ENCODE measurements around the gene TRMT10B.

Gene TRMT10B, protein sequence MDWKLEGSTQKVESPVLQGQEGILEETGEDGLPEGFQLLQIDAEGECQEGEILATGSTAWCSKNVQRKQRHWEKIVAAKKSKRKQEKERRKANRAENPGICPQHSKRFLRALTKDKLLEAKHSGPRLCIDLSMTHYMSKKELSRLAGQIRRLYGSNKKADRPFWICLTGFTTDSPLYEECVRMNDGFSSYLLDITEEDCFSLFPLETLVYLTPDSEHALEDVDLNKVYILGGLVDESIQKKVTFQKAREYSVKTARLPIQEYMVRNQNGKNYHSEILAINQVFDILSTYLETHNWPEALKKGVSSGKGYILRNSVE

GRCh38 chr9:37753489-37754190, at the start of gene TRMT10B:
TRMT10B (plus strand) TSS chr9:37753805; CDS start chr9:37761932, 8,127 bp downstream.
- DNase-seq (ENCODE audit: low read depth in 2 of 3, low spot score in 1 of 3) = peak; percentile 39 to 64 (median 60)

- no peak for DNase-seq (ENCODE audit: low read depth in 2 of 3, low spot score in 1 of 3)
These were observed 47.8 kb upstream of the TRMT10B start for GRCh38 chr9:37705787-37706186.

GRCh38 chr9:37706290-37706689, 47.3 kb upstream of the TRMT10B start:
- no peak for DNase-seq (ENCODE audit: low read depth in 2 of 3, low spot score in 1 of 3)

- no peak for DNase-seq (ENCODE audit: low read depth in 2 of 3, low spot score in 1 of 3)
These were observed 45.9 kb upstream of the TRMT10B start for GRCh38 chr9:37707748-37708147.

- no peak for DNase-seq (ENCODE audit: low read depth in 2 of 3, low spot score in 1 of 3)
These were observed 43.6 kb upstream of the TRMT10B start for GRCh38 chr9:37710046-37710445.

- no peak for DNase-seq (ENCODE audit: low read depth in 2 of 3, low spot score in 1 of 3)
These were observed 38.3 kb upstream of the TRMT10B start for GRCh38 chr9:37715260-37715659.

DNA sequence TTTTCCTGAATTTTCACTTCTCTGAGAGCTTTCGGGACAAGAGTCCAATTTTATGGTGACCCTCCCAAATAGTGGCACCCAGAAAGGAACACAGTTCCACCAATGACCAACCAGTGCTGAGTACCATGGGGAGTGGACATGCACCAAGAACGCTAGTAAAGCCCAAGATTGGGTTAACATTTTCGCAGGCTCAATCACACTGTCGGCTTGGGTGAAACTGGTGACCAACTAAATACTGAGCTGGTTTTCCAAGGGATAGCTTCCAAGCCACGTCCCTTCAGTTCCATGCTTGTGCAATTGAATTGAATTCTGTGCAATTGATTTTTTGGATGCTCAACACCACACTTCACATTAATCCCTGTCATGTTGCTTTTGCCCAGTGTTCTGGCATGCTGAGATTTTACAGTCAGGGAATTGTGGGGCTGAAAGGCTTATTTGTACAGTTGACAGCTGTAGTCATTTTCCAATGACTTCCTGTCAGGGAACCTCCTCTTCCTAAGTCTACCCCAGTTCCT, 37.6 kb upstream of the TRMT10B start:
- DNase-seq (ENCODE audit: low read depth in 2 of 3, low spot score in 1 of 3) = no peak

- DNase-seq (ENCODE audit: low read depth in 2 of 3, low spot score in 1 of 3) = no peak
These were observed 34.1 kb upstream of the TRMT10B start for GRCh38 chr9:37719526-37719925.

DNA sequence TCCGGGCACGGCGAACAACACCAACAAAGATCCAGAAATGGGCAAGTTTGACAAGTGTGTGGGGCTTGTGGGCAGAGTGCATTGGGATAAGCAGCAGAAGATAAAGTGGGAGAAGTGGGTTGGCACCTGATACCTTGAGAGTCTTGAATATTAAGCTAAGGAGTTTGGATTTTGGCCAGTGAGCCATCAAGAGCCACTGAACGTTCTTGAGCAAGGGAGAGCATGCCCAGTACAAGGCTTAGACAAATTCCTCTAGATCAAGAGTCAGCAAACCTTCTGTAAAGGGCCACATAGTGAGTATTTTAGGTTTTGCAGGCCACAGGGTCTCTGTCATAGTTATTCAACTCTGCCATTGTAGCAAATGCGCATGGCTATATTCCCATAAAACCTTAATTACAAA, 26.6 kb upstream of the TRMT10B start:
- no peak for DNase-seq (ENCODE audit: low read depth in 2 of 3, low spot score in 1 of 3)

DNA sequence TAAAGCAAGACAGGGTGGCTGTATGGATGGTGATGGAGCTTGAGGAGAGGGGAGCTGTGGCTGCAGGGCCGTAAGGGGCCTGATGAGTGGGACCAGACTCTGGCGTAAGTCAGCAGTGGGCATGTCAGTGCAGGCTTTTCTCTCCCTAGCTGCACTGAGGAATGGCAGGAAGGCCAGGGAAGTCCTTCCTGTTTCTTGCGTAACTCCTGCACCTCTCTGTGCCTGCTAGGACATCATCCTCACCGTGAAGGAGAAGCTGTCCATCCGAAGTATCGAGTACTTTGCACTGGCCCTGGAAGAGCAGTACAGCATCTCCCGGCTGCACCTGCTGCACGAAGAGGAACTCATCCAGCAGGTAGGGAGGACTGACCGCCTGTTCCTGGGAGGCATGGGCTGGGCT, 24.1 kb upstream of the TRMT10B start:
- no peak for DNase-seq (ENCODE audit: low read depth in 2 of 3, low spot score in 1 of 3)

GRCh38 chr9:37730256-37730655, 23.3 kb upstream of the TRMT10B start:
- DNase-seq (ENCODE audit: low read depth in 2 of 3, low spot score in 1 of 3) = no peak

GRCh38 chr9:37730839-37731238, 22.8 kb upstream of the TRMT10B start:
- no peak for DNase-seq (ENCODE audit: low read depth in 2 of 3, low spot score in 1 of 3)

DNA sequence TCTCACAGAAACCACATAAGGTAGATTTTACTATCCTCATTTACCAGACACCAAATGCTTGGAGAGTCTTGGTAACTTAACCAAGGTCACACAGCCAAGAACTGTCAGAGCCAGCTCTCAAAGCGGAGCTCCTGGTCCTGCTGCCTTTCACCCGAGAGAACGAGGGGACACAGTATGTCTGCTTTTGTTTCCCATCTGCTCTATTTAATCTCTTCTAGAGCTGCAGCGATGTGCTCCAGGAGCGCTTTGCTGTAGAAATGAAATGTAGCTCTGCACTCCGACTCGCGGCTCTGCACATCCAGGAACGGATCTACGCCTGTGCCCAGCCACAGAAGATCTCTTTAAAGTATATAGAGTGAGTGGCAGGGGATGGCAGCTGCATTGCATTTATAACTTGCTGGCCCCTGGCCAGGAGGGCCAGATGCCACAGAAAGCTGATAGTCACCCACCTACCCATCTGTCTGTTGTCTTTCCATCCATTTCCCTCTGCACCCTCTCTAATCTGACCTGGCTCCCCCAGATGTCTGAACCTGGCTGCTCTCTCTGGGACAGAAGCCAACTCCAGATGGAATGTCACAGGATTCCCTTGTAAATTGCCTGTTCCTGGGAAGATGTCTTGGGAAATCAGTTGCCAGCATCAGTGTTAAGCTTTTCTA, 21.4 kb upstream of the TRMT10B start:
- DNase-seq (ENCODE audit: low read depth in 2 of 3, low spot score in 1 of 3) = no peak

DNA sequence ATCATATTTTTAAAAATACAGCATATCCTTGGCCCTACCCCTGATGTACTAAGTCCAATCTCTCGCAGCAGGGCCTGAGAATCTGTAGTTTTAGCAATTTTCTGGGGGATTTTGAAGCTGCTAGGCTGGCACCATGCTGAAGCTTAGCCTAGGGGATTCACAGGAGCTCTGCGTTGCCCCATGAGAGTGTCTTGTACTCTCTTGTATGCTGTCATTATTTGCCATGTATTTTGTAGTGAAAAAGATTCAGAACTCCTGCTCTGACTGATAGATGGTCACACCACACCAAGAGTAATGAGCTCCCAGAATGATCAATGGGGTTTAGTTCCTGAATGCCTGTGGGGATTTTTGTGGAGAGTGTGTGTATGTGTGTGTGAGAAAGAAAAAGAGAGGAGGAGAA, 20.7 kb upstream of the TRMT10B start:
- no peak for DNase-seq (ENCODE audit: low read depth in 2 of 3, low spot score in 1 of 3)

DNA sequence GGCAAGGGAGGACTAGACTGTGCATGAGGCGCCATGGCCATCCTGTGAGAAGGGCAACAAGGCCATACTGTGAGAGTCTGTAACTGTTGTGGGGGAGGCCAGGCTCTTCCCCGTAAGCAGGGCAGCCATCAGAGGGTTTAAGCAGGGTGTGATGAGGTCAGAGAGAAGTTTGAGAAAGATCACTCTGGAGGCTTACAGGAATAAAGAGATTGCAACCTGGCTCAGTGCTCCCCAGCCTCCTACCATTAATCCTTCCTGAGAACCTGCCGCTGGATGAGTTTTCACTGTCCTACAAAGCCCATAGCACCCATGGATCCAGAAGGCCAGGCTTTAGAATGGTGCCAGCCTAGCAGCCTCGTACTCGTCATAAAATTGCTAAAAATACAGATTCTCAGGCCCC, 14.4 kb upstream of the TRMT10B start:
- no peak for DNase-seq (ENCODE audit: low read depth in 2 of 3, low spot score in 1 of 3)

DNA sequence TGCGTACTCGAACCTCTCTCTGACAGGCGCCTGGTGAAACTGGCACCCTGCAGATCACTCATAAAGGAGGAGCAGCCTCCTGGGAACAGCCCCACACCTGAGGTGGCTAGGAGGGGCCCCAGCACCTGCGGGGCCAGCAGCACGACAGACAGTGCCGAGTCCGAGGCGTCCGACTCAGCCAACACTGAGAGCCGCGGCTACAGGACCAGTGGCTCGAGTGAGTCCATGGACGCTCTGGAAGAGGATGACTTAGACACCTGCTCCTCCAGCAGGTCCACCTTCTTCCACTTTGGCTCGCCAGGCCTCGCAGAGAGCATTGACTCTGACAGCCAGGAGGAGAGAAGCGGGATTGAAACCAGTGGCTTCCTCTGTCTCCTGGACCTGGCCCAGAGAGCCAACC, 13.5 kb upstream of the TRMT10B start:
- DNase-seq (ENCODE audit: low read depth in 2 of 3, low spot score in 1 of 3) = no peak

- DNase-seq (ENCODE audit: low read depth in 2 of 3, low spot score in 1 of 3) = no peak
These were observed 12.8 kb upstream of the TRMT10B start for GRCh38 chr9:37740631-37741328.

DNA sequence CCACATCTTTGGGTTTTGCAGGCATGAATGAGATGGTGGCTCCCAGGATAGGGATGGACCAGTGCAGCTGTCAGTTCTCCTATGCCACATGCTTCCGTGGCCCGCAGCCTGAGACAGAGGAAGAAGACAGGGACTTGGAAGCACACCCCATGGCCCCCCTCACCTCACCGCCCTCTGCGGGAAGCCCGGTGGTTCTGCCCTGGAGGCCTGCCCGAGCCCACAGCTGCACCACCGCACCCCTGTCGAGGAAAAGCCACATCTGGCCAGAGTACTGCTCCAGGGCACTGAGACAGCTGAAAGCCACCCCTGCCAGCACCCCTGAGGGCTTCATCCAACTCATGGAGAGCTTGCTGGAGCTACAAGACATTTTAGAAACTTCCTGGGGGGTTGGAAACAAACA, 7.6 kb upstream of the TRMT10B start:
- no peak for DNase-seq (ENCODE audit: low read depth in 2 of 3, low spot score in 1 of 3)

GRCh38 chr9:37746448-37747270, 6.9 kb upstream of the TRMT10B start:
- DNase-seq (ENCODE audit: low read depth in 2 of 3, low spot score in 1 of 3) = no peak

DNA sequence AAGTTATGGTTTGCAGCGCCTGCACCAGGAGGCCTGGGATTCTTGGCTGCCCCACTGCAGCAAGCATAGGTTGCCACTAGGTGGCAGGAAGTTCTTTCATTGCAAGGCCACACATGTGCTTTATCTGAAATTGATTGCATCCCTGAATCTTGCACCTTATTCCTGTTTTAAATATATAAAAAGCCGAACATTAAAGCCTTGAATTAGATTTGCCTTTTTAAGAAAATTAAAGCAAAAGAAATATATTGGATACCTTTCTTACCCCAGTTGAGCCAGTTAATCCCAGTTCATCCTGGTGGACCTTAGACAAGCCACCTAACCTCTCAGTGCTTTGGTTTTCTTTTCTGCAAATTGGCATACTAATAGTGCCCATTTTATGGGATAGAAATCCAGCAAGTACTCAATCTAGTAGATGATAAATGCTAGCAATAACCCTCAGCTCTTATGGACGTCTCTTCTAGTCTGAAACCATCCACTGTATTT, 6.3 kb upstream of the TRMT10B start:
- peak; percentile 37 to 55 (median 50) for DNase-seq (ENCODE audit: low read depth in 2 of 3, low spot score in 1 of 3)
